ENCODE data around the gene GOLGB1.
"Not testable (repeated sequence)": the region's sequence is repeated elsewhere in the genome, so short reads cannot be mapped to it uniquely, and the experiment has no call there.

The GOLGB1 gene

DNA sequence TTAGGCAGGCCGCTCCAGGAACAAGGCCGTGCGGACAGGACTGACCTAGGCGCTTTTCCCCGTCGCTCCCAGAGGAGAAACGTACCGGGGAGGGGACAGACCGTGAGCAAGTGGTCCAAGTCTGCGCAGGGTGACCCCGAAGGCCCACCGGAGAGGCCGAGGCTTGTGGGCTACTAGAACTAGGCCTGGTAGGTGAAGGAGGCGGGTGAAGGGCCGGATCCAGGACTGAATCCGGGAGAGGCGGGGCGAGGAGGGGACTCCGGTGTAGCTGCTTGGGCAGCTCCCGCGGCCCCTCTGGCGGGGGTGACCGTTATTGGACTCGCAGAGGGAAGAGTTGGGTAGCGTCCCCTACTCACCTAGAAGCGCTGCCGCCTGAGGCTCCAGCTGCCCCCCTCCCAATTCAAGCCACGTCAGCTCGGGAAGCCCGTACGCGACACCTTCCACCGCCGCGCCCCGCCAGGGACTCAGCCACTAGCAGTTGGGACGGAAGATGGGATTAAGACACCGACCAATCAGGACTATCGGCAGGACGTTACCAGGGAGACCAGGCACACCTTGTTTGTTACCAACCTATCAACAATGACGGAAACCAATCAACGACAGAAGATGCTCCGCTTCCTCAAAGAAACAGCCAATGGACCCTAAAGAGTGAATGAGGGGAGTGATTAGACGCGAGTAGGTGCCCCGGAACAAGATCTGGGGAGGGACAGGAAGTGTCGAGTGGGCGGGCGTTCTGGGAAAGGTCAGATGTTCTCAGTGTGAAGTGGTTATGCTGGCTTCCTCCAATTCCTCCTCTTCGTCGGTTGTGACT lies at the start of gene GOLGB1:
Gene GOLGB1, minus strand, starts transcription at position 466 of the 811 bp plus-strand sequence. CDS start 18,770 bp downstream, outside the sequence.
- DNase-seq (ENCODE audit: low spot score), result peak; percentile 100

DNA sequence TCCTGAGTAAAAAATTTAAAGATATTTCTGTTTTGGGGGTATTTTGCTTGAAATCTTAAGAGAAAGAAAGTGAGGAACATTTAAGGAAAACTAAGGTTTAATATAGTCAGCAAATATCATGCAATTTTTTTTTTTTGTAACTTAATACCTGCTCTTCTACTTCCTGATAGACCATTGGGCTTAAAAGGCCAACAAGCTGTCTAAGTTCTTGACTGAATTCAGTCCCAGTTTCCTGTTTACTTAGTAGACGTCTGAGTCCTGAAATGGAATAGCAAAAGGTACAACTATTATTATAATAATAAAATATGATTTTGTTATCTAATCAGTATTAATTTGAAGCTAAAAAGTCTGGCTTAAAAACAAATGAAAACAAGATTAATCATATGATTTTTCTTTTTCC lies 47.4 kb upstream of the GOLGB1 start:
- no peak for DNase-seq (ENCODE audit: low spot score)

DNA sequence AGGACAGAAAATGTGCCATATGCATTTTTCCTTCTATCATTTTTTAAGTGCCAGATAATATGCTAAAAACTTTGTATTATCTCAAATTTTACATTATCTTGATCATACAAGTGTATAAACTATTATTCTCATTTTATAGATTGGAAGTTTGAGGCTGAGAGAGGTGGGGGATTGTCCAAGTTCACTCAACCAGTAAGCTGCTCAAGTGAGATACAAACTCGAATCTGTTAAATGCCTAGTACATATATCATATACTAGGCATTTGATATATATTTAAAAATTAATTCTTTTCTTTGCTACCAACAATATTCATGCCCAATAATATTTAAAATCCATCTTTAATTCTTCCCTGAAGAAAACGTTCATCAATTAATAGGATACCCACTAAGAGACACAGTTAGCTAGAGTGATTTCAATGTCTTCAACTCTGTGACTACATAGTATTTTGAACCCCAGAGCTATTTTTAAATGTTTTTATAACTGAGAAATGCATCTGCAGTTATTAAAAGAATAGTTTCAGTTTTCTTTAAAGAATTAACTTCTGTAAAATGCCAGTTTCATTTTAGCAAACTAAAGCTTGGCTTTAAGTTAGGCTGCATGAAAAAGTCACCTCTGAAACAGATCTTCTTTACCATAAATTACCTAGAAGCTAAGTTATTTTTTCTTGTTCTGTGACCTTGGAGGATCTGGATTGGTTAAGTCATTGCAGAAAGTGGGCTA lies 44.9 kb upstream of the GOLGB1 start:
- DNase-seq (ENCODE audit: low spot score), result no peak

GRCh38 chr3:121793078-121793477 lies 43.5 kb upstream of the GOLGB1 start:
- no peak for DNase-seq (ENCODE audit: low spot score)

GRCh38 chr3:121786485-121786884 lies 36.9 kb upstream of the GOLGB1 start:
- DNase-seq (ENCODE audit: low spot score), result no peak

- DNase-seq (ENCODE audit: low spot score), result not testable (repeated sequence)
Observed at GRCh38 chr3:121782784-121783183, 33.2 kb upstream of the GOLGB1 start.

GRCh38 chr3:121781611-121782010 lies 32.1 kb upstream of the GOLGB1 start:
- no peak for DNase-seq (ENCODE audit: low spot score)

GRCh38 chr3:121775095-121775494 lies 25.6 kb upstream of the GOLGB1 start:
- DNase-seq (ENCODE audit: low spot score), result not testable (repeated sequence)

DNA sequence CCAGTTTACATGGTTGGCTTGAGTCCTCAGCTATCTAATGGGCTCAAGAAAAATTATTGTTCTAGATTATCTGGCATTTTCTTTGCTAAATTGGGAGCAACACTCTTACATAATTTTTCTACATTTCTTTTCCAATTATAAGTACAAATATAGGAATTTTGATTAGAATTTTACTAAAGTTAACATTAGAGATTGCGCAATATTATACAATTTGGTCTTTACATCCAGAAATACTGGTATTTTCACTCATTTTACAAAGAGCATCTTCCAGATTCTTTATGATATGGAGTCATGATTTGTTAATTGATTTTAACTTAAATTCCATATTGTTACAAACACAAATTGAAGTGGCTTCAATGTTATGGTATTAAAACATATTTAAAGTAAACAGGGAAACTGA lies 19.7 kb upstream of the GOLGB1 start:
- no peak for DNase-seq (ENCODE audit: low spot score)

- DNase-seq (ENCODE audit: low spot score), result no peak
Observed at GRCh38 chr3:121768452-121768851, 18.9 kb upstream of the GOLGB1 start.

- no peak for DNase-seq (ENCODE audit: low spot score)
Observed at GRCh38 chr3:121759541-121760202, 10.1 kb upstream of the GOLGB1 start.

GRCh38 chr3:121758727-121759450 lies 9.3 kb upstream of the GOLGB1 start:
- no peak for DNase-seq (ENCODE audit: low spot score)

DNA sequence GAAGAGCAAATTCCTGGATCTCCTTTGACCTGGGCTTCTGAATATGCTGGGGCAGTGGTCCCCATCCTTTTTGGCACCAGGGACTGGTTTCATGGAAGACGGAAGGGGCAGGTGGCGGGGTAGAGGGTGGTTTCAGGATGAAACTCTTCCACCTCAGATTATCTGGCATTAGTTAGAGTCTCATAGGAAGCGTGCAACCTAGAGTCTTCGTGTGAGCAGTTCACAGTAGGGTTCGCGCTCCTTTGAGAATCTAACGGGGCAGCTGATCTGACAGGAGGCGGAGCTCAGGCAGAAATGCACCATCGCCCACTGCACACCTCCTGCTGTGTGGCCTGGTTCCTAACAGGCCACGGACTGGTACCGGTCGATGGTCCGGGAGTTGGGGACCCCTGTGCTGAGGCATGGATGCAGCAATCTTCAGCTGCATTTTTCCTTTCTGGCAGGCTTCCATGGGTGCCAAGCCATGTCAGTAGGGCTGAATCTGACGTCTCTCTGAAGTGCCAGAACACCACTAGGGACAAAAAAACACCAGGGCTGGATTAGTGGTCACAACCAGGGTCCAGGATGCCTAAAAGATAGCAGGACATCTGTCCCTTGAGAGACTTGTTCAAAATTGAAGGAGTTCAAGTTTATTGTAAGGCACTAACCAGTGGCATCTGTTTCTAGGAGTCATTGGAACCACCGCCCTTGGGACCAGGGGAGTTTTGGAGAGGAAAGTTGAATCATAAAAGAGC lies 8.4 kb upstream of the GOLGB1 start:
- DNase-seq (ENCODE audit: low spot score), result no peak

- DNase-seq (ENCODE audit: low spot score), result no peak
Observed at GRCh38 chr3:121757087-121757811, 7.7 kb upstream of the GOLGB1 start.

DNA sequence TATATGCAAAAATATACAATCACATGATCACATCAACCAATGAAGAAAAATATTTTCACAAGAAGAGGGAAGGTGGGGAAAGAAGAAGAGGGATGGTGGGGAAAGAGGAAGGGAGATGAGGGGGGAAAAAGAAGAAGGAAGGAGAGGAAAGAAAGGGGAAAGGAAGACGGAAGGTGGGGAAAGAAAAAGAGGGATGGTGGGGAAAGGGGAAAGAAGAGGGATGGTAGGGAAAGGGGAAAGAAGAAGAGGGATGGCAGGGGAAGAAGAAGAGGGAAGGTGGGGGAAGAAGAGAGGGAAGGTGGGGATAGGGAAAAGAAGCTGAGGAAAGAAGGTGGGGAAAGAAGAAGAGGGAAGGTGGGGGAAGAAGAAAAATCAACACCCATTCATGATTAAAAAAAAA lies 3.2 kb upstream of the GOLGB1 start:
- DNase-seq (ENCODE audit: low spot score), result no peak

DNA sequence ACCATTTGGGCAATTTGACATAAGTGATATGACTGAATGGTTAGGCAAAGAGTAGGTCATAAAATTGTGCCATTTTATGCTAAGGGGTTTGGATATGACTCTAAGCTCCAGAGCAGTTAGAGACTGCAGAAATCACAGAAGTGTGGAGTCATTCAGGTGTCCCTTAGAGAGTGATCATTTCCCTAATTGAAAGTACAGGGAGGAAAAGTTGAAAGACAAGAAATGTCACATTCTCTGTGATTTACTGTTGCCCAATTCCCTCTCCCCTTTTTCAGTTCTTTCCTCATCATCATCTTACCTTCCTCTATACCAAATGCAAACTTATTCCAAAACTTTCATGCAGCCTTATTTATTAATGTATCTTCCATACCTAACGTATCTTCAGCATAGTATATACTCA lies 2.7 kb upstream of the GOLGB1 start:
- DNase-seq (ENCODE audit: low spot score), result no peak

DNA sequence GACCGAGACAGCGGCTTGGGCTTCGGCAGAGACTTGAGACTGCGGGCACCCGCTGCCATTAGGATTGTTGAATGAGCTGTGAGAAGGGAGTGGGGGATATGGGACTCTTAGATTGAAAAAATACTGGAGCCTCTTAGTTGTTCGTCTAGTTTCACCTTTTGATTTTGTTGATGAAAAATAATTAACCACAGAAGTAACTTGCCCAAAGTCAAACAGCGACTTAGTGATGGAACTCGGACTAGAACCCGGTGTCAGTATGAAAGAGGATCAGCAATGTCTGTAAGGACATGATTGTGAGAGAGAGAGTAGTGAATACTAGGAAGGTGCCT lies 510 bp upstream of the GOLGB1 start:
- no peak for DNase-seq (ENCODE audit: low spot score)

- DNase-seq (ENCODE audit: low spot score), result peak; percentile 63
Observed at GRCh38 chr3:121748680-121749275, 763 bp downstream of the GOLGB1 start.

GRCh38 chr3:121747976-121748375 lies 1.6 kb downstream of the GOLGB1 start:
- no peak for DNase-seq (ENCODE audit: low spot score)

DNA sequence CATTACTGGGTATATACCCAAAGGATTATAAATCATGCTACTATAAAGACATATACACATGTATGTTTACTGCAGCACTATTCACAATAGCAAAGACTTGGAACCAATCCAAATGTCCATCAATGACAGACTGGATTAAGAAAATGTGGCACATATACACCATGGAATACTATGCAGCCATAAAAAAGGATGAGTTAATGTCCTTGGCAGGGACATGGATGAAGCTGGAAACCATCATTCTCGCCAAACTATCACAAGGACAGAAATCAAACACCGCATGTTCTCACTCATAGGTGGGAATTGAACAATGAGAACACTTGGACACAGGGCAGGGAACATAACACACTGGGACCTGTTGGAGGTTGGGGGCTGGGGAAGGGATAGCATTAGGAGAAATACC lies 6.4 kb downstream of the GOLGB1 start:
- DNase-seq (ENCODE audit: low spot score), result not testable (repeated sequence)

DNA sequence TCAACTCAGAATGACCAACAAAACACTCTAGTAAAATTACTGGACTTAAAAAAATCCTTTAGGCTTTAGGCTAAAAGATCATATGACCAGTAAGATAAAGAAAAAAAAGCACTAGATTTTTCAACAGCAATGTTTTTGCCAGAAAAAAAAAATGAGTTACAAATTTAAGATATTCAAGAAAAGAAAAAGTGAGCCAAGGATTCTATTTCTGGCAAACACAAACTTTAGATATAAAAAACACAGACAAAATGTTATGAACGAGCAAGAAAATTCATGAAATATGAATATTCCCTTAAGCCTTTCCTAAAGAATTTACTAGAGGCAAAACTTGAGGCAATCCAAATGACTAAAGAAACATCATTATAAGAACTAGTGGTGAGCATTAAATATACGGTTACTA lies 8.6 kb downstream of the GOLGB1 start:
- DNase-seq (ENCODE audit: low spot score), result no peak

All from SW480 (cell line).